ENCODE results near the gene FIBIN.
A peak's percentile ranks its signal among the peaks of the same experiment; 100 is the strongest.
"Not testable (repeated sequence)": the region's sequence is repeated elsewhere in the genome, so short reads cannot be mapped to it uniquely, and the experiment has no call there.

Gene FIBIN

GRCh38 chr11:26983645-26984044, 10.3 kb upstream of the FIBIN start:
- no peak for DNase-seq

GRCh38 chr11:26985470-26985869, 8.4 kb upstream of the FIBIN start:
- no peak for DNase-seq

GRCh38 chr11:26985943-26986342, 8.0 kb upstream of the FIBIN start:
- no peak for DNase-seq

GRCh38 chr11:26987272-26987671, 6.6 kb upstream of the FIBIN start:
- DNase-seq, result no peak

- no peak for DNase-seq
Observed at GRCh38 chr11:26987731-26988130, 6.2 kb upstream of the FIBIN start.

GRCh38 chr11:26992031-26992541, 1.8 kb upstream of the FIBIN start:
- DNase-seq, result no peak

GRCh38 chr11:26994631-26995095, 751 bp downstream of the FIBIN start:
- DNase-seq, result peak; percentile 48

GRCh38 chr11:26995701-26996460, 2.0 kb downstream of the FIBIN start:
- DNase-seq, result no peak

GRCh38 chr11:26997378-26997777, 3.5 kb downstream of the FIBIN start:
- no peak for DNase-seq

- not testable (repeated sequence) for DNase-seq
Observed at GRCh38 chr11:27001136-27001730, 7.3 kb downstream of the FIBIN start.

GRCh38 chr11:27002431-27002830, 8.5 kb downstream of the FIBIN start:
- DNase-seq, result no peak

GRCh38 chr11:27002838-27003237, 8.9 kb downstream of the FIBIN start:
- no peak for DNase-seq

GRCh38 chr11:27004103-27004502, 10.2 kb downstream of the FIBIN start:
- DNase-seq, result no peak

GRCh38 chr11:27008811-27009535, 15.1 kb downstream of the FIBIN start:
- DNase-seq, result no peak

- DNase-seq, result no peak
Observed at GRCh38 chr11:27011560-27012233, 17.8 kb downstream of the FIBIN start.

GRCh38 chr11:27012234-27012921, 18.5 kb downstream of the FIBIN start:
- DNase-seq, result peak; percentile 79

- DNase-seq, result no peak
Observed at GRCh38 chr11:27013781-27014361, 20.0 kb downstream of the FIBIN start.

GRCh38 chr11:27018902-27019529, 25.1 kb downstream of the FIBIN start:
- no peak for DNase-seq

- no peak for DNase-seq
Observed at GRCh38 chr11:27020751-27021150, 26.8 kb downstream of the FIBIN start.

GRCh38 chr11:27022659-27023251, 28.8 kb downstream of the FIBIN start:
- DNase-seq, result no peak

GRCh38 chr11:27024865-27025264, 31.0 kb downstream of the FIBIN start:
- DNase-seq, result no peak
